Activated CD4-positive, alpha-beta T cell treated with anti-CD3 and anti-CD28 coated beads for 36 hours (primary cell): ENCODE measurements around the gene RAD51B. TPM values are rescaled to one million over a fixed set of nuclear protein-coding genes. Genes with fewer than 3 reads are reported as not detected.

ENCODE experiments used
- ATAC-seq: fragments of 200-7000 bp; cut with Tn5 transposase; one replicate; pipeline ENCODE4 v1.10.0; 2021; ENCODE audit warnings: mild to moderate bottlenecking, moderate library complexity
- CTCF ChIA-PET: fragments of 350-600 bp; sonication (Branson Sonifier 250); formaldehyde crosslinking; loops from one replicate; lab custom pipeline; 2021; ENCODE audit warnings: antibody characterized with exemption; lab: Charles Lee
- POLR2A ChIA-PET: fragments of 350-600 bp; sonication (Branson Sonifier 250); formaldehyde crosslinking; loops from one replicate; lab custom pipeline; 2021; ENCODE audit warnings: antibody characterized with exemption, inconsistent platforms; lab: Charles Lee
- DNase-seq: peaks from one replicate; pipeline ENCODE4 v3.0.0-alpha.2; 2020
- H3K27ac Mint-ChIP-seq: one replicate; pipeline ENCODE4 v1.8.0; 2021; ENCODE audit warnings: mixed read lengths
- H3K27me3 Mint-ChIP-seq: one replicate; pipeline ENCODE4 v1.8.0; 2021; ENCODE audit warnings: mixed read lengths
- H3K36me3 Mint-ChIP-seq: one replicate; pipeline ENCODE4 v1.8.0; 2021; ENCODE audit warnings: low read depth, mixed read lengths
- H3K4me1 Mint-ChIP-seq: one replicate; pipeline ENCODE4 v1.8.0; 2021; ENCODE audit warnings: mixed read lengths
- H3K4me3 Mint-ChIP-seq: one replicate; pipeline ENCODE4 v1.8.0; 2021; ENCODE audit warnings: mild to moderate bottlenecking, moderate library complexity, mixed read lengths
- H3K9me3 Mint-ChIP-seq: one replicate; pipeline ENCODE4 v1.8.0; 2021; ENCODE audit warnings: low read depth, mixed read lengths
- intact Hi-C, 2 experiments: fragments of 100-400 bp; cut with DNase I in 1 of 2; cut with micrococcal nuclease in 1 of 2; formaldehyde crosslinking; loops; one replicate each; pipeline versions ENCODE4 v1.14.2 to v1.15.1; 2022 to 2024; cut with DNase I, micrococcal nuclease
- total RNA-seq, 2 experiments: library from RNA; stranded (reverse); gene quantifications; one replicate each; pipeline ENCODE4 v1.2.3, GENCODE V29; 2021

The RAD51B gene
- total RNA-seq, 2 experiments from 2014 or later, result 26.4 to 39.9 TPM

DNA sequence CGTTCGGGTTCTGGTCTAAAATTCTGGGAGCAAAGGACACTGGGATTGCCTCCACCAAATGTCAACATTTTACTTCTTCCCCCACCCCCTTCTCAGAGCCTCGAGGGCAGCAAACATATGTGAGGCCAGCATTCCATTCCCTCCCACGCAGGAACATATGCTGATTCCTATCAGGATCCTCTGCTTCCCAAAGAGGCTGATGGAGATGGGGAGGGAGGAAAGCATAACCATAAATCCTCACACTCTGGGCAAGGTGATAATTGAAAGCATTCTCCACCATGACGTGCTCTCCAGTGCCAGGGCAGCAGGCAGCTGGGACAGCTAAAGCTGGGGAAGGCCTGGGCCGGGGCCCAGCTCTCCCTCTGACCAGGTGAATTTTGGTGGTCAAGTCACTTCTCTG lies 578.2 kb downstream of the RAD51B start:
- ATAC-seq (no peak), DNase-seq (no peak)
- Mint-ChIP-seq H3K36me3 (no peaks in the 10 kb centered on the region), H3K4me1 (peaks cover 12% of the 10 kb centered on the region), H3K27ac (no peak overlapping the region), H3K27me3 (no peaks in the 10 kb centered on the region), H3K4me3 (no peak overlapping the region), H3K9me3 (no peaks in the 10 kb centered on the region)
- POLR2A ChIA-PET, result no interaction called here
- intact Hi-C loops, result no loop called here
- CTCF ChIA-PET, result interaction anchor here (0.7 kb wide), 1 partner anchor 16 kb away, joined by 3 read pairs; no protein-coding TSS in a partner anchor

DNA sequence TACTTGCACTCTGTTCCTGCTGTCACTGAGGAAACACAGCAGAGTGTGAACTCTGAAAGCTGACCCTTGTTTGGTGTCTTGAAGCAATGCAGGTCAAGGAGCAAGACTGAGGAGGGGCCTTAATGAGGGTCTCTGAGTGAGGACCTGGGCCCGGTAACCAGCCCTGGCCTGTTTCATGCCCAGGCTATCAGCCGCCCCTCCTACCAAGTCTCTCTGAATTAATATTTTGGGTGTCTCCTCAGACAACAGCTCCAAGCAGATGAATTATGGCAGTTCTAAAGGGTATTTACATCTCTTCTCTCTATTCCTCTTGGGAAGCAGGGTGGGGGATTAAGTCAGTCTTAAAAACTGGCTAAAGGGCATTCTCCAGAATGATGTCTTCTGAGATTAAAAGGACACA lies 578.8 kb downstream of the RAD51B start:
- Mint-ChIP-seq H3K27ac (no peak overlapping the region), H3K4me1 (peaks cover 16% of the 10 kb centered on the region), H3K9me3 (no peaks in the 10 kb centered on the region), H3K4me3 (no peak overlapping the region), H3K27me3 (no peaks in the 10 kb centered on the region), H3K36me3 (no peaks in the 10 kb centered on the region)
- ATAC-seq (no peak), DNase-seq (no peak)
- ChIA-PET POLR2A (no interaction called here), CTCF (no interaction called here)
- intact Hi-C loops, result no loop called here

DNA sequence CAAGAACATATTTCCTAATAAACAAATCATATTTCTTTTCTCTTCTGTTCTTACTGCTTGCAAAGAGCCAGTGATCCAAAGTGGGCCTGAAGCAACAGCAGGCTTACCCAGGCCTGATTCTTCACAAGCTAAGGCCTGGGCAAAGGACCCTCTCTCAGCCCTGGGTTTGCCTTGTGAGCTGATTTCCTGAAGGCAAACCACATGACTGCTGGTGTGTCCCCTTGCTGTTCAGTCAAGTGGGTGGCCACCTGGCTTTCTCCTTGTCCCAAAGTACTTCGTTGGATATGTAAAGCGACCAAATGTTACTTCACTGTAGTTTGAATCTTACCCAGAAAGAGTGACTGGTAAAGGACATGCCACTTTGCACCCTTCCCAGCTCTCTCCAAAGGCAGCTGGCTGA lies 580.4 kb downstream of the RAD51B start:
- intact Hi-C loops, result loop anchor here in 1 of 2 experiments (10.0 kb wide), 1 partner anchor 115 kb away; no protein-coding TSS in a partner anchor
- H3K9me3 Mint-ChIP-seq, result no peaks in the 10 kb centered on the region
- H3K36me3 Mint-ChIP-seq, result no peaks in the 10 kb centered on the region
- ATAC-seq (no peak), DNase-seq (no peak)
- no peak overlapping the region for H3K27ac Mint-ChIP-seq
- ChIA-PET POLR2A (no interaction called here), CTCF (interaction anchor here (0.7 to 1.5 kb wide), 3 partner anchors 14 to 463 kb away, joined by 4 to 5 read pairs (median 4); no protein-coding TSS in a partner anchor)
- no peak overlapping the region for H3K4me3 Mint-ChIP-seq
- peaks cover 32% of the 10 kb centered on the region for H3K4me1 Mint-ChIP-seq
- H3K27me3 Mint-ChIP-seq, result no peaks in the 10 kb centered on the region

DNA sequence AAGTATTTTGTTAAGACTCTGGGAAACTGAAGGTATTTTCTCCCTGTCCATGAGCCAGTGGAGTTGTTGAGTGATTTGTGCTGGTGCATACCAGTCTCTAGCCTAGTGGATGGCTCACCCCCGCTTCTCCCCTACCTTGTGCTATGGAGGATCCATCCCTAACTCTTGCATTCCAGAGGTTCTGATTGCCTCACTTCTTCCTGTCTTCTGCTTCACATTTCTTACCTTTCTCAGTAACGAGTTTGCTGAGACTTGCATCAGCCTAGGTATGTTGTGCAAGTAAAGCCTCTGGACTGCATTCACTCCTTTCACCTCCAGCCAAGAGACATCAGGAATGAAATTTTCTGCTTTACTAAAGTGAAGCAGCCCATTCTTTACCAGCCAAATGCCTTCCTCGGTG lies 581.7 kb downstream of the RAD51B start:
- Mint-ChIP-seq H3K9me3 (no peaks in the 10 kb centered on the region), H3K36me3 (no peaks in the 10 kb centered on the region), H3K27me3 (no peaks in the 10 kb centered on the region), H3K27ac (peak overlapping the region; percentile 44), H3K4me3 (no peak overlapping the region), H3K4me1 (peaks cover 38% of the 10 kb centered on the region)
- DNase-seq (no peak), ATAC-seq (no peak)
- CTCF ChIA-PET, result interaction anchor here (1.2 to 1.6 kb wide), 4 partner anchors 12 to 424 kb away, joined by 3 to 4 read pairs (median 4); no protein-coding TSS in a partner anchor
- POLR2A ChIA-PET, result no interaction called here
- intact Hi-C loops, result loop anchor here in 1 of 2 experiments (10.0 kb wide), 1 partner anchor 117 kb away; no protein-coding TSS in a partner anchor

DNA sequence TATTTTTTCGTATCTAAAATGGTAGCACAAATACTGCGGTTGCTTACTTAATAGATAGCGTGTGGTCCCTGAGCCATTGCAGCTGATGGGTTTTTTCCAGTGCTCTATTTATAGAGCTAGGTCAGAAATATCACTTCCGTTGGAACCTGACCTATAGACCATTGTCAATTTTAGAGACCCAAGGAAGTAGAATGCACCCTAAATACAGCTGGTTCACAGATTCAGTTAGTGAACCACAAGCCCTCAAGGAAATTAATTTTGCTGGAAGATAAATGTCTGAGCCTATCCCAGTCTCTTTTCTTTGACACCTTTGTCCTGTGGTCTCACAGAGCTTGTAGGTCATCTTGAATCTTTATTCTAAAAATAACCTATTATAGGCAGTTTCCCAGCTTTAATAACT lies 582.3 kb downstream of the RAD51B start:
- H3K36me3 Mint-ChIP-seq, result no peaks in the 10 kb centered on the region
- DNase-seq (no peak), ATAC-seq (no peak)
- H3K4me1 Mint-ChIP-seq, result peaks cover 38% of the 10 kb centered on the region
- no peak overlapping the region for H3K4me3 Mint-ChIP-seq
- ChIA-PET POLR2A (interaction anchor here (0.7 kb wide), 1 partner anchor 12 kb away, joined by 3 read pairs; no protein-coding TSS in a partner anchor), CTCF (interaction anchor here (0.6 to 1.6 kb wide), 4 partner anchors 25 to 426 kb away, joined by 3 to 4 read pairs (median 3); no protein-coding TSS in a partner anchor)
- no peak overlapping the region for H3K27ac Mint-ChIP-seq
- no peaks in the 10 kb centered on the region for H3K27me3 Mint-ChIP-seq
- intact Hi-C loops, result loop anchor here in 1 of 2 experiments (10.0 kb wide), 1 partner anchor 117 kb away; no protein-coding TSS in a partner anchor
- H3K9me3 Mint-ChIP-seq, result no peaks in the 10 kb centered on the region

DNA sequence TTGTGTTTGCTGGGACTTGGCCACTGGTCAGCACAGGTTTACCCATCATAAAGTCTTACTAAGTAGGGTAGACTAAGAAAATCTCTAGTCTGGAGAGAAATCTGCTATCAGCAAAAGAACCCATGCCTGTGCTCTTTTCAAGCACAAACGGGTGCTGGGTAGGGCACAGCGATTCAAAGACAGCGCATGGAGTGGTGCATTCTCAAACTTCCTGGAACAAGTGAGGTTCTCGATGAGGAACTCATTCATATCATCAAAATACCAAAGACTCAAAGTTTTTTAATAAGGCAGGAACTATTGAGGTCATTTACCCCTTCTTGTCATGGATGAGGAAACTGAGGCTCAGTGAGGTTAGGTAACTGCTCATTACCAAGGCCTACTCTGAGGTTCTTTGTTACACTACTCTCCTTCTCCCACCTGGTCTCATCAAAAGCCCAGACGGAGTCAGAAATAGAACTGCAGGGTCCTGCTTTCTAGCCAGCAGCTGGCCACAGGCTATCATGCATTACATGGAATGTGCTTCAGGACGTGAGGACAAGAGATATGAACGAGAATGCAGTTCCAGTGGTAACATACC lies 583.0 kb downstream of the RAD51B start:
- no peaks in the 10 kb centered on the region for H3K36me3 Mint-ChIP-seq

DNA sequence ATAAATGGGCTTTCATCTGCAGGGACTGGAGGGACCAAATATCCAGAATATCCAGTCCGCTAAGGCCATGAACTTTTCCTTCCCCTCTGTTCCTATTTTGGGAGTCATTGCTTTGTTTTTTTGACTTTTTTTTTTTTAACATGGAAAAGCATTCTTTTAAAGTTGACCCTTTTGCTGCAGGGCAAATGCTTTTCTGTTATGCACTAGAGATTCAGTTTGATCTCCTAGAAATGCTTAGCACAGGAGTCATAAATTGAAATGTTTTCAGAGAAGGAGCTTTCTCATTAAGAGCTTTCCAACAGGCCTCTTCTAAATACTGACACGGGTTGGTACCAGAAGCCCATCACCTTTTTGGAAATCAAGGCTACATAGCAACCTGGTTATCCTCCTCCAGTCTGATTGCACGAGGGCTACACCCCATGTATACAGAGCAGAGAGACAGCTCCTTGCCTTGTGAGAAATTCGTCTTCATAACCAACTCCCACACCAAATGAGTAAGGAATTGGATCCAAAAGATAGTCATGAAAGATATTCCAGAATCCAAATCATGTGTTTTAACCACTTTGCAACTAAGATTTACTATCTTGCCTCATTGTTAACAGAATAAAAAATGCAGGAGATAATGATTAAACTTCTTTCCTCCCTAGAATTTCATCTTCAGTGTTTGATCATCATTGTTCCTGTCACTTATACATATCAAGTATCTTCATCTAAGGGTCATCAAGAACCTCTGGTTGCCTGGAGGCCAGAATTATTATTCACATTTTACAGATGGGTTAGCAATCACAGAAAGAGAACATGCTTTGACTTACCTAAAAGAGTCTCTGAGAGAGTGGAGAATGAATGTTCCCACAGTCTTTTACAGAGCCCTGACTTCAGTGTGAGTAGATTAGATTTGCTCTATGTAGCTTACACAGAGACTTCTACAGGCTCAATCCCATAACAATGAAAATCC lies 583.9 kb downstream of the RAD51B start:
- ChIA-PET CTCF (interaction anchor here (0.6 to 1.1 kb wide), 3 partner anchors 18 to 81 kb away, joined by 3 to 4 read pairs (median 3); no protein-coding TSS in a partner anchor), POLR2A (no interaction called here)
- no peak overlapping the region for H3K4me3 Mint-ChIP-seq
- no peaks in the 10 kb centered on the region for H3K27me3 Mint-ChIP-seq
- peak overlapping the region; percentile 32 for H3K27ac Mint-ChIP-seq
- intact Hi-C loops, result loop anchor here in 1 of 2 experiments (10.0 kb wide), 1 partner anchor 119 kb away; no protein-coding TSS in a partner anchor
- no peak for ATAC-seq
- H3K9me3 Mint-ChIP-seq, result no peaks in the 10 kb centered on the region
- no peaks in the 10 kb centered on the region for H3K36me3 Mint-ChIP-seq
- DNase-seq, result no peak
- peaks cover 46% of the 10 kb centered on the region for H3K4me1 Mint-ChIP-seq

More for the DNA sequence above, 583.0 kb downstream of the RAD51B start:
- H3K27ac Mint-ChIP-seq, result no peak overlapping the region
- no peak for ATAC-seq
- intact Hi-C loops, result loop anchor here in 1 of 2 experiments (10.0 kb wide), 1 partner anchor 118 kb away; no protein-coding TSS in a partner anchor
- ChIA-PET POLR2A (interaction anchor here (0.7 kb wide), 1 partner anchor 11 kb away, joined by 3 read pairs; no protein-coding TSS in a partner anchor), CTCF (interaction anchor here (0.6 to 1.6 kb wide), 3 partner anchors 25 to 425 kb away, joined by 3 to 4 read pairs (median 3); no protein-coding TSS in a partner anchor)
- DNase-seq, result no peak
- no peak overlapping the region for H3K4me3 Mint-ChIP-seq
- H3K9me3 Mint-ChIP-seq, result no peaks in the 10 kb centered on the region
- H3K4me1 Mint-ChIP-seq, result peaks cover 39% of the 10 kb centered on the region
- H3K27me3 Mint-ChIP-seq, result no peaks in the 10 kb centered on the region

DNA sequence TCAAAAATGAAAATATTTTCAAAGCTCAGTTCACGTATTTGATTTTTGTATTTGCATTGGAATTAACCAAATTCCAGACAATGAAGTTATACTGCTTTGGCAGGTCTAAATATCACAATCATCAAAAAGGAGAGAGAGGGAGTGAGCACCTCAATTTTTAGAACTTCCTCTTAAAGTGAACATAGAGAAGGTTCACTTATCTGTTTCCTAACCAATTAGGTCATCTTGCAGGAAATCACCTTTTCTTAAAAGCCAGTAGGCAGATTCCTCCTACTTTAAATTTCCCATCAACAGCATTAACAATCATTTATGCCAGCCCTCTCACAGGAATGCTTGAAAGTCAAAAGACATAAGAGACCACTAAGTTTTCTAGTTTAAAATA lies 584.6 kb downstream of the RAD51B start:
- H3K27ac Mint-ChIP-seq, result peak overlapping the region; percentile 82
- DNase-seq (no peak), ATAC-seq (no peak)
- no peaks in the 10 kb centered on the region for H3K9me3 Mint-ChIP-seq
- ChIA-PET POLR2A (interaction anchor here (0.6 kb wide), 1 partner anchor 383 kb away, joined by 3 read pairs; no protein-coding TSS in a partner anchor), CTCF (interaction anchor here (0.6 to 1.2 kb wide), 4 partner anchors 19 to 378 kb away, joined by 3 to 4 read pairs (median 3); no protein-coding TSS in a partner anchor)
- intact Hi-C loops, result loop anchor here in 1 of 2 experiments (10.0 kb wide), 1 partner anchor 119 kb away; no protein-coding TSS in a partner anchor
- no peaks in the 10 kb centered on the region for H3K27me3 Mint-ChIP-seq
- peaks cover 49% of the 10 kb centered on the region for H3K4me1 Mint-ChIP-seq
- H3K36me3 Mint-ChIP-seq, result no peaks in the 10 kb centered on the region
- H3K4me3 Mint-ChIP-seq, result no peak overlapping the region

DNA sequence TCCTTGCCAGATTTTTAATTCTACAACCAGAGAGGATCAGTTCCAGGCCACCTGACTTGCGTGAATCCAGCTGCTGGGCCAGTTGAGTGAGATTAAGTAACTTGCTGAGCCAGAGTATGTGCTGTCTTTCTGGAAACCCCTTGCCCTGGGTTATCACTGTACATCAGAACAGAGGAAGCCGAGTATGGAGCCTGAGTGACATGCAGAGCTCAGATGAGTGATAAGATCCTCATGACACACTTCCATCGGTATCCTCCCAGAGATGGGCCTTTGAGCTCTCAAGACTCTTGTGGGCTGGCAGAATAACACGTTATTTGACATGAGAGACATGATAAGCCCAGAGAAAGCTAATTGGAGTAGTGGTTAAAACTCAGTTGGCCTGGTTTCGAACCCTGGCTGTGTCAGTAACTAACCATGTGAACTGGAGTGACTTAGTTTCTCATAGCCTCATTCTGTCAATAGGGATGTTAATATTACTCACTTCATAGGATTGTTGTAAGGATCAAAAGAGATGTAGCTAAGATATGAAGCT lies 585.1 kb downstream of the RAD51B start:
- H3K27ac Mint-ChIP-seq, result peak overlapping the region; percentile 82
- H3K4me1 Mint-ChIP-seq, result peaks cover 53% of the 10 kb centered on the region
- POLR2A ChIA-PET, result interaction anchor here (0.6 kb wide), 1 partner anchor 383 kb away, joined by 3 read pairs; no protein-coding TSS in a partner anchor
- no peaks in the 10 kb centered on the region for H3K9me3 Mint-ChIP-seq
- DNase-seq, result peak; percentile 35
- intact Hi-C loops, result loop anchor here in 1 of 2 experiments (10.0 kb wide), 1 partner anchor 120 kb away; no protein-coding TSS in a partner anchor
- no peak overlapping the region for H3K4me3 Mint-ChIP-seq
- H3K36me3 Mint-ChIP-seq, result no peaks in the 10 kb centered on the region
- CTCF ChIA-PET, result interaction anchor here (0.6 to 1.2 kb wide), 4 partner anchors 27 to 378 kb away, joined by 3 to 4 read pairs (median 3); no protein-coding TSS in a partner anchor
- H3K27me3 Mint-ChIP-seq, result no peaks in the 10 kb centered on the region
- peak; percentile 88 for ATAC-seq

DNA sequence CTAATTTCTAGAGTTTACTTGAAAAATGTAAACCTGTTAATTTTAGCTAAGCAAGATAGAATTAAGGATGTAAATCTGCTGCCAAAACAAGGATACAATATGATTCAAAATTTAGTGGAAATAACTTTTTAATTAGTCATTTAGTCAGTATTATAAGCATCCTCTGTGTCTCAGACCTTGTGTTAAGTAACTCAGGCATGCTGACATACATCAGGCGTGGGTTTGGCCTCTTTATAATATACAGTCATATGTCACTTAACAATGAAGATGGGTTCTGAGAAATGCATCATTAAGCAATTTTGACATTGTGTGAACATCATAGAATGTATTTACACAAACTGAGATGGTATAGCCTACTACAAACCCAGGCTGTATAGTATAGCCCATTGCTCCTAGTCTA lies 586.4 kb downstream of the RAD51B start:
- Mint-ChIP-seq H3K27me3 (no peaks in the 10 kb centered on the region), H3K4me1 (peaks cover 50% of the 10 kb centered on the region), H3K36me3 (no peaks in the 10 kb centered on the region), H3K9me3 (no peaks in the 10 kb centered on the region), H3K27ac (no peak overlapping the region), H3K4me3 (no peak overlapping the region)
- peak; percentile 20 for DNase-seq
- ChIA-PET POLR2A (no interaction called here), CTCF (interaction anchor here (1.3 kb wide), 1 partner anchor 258 kb away, joined by 3 read pairs; no protein-coding TSS in a partner anchor)
- intact Hi-C loops, result loop anchor here in 1 of 2 experiments (10.0 kb wide), 1 partner anchor 121 kb away; no protein-coding TSS in a partner anchor
- peak; percentile 70 for ATAC-seq
